NCI-H82 (cell line): ENCODE measurements around the gene CPEB1.
"Not testable (repeated sequence)": the region's sequence is repeated elsewhere in the genome, so short reads cannot be mapped to it uniquely, and the experiment has no call there.

Source experiments
- DNase-seq: peaks from one replicate; lab custom pipeline; 2025; lab: John Stamatoyannopoulos, UW

The CPEB1 gene

GRCh38 chr15:82545002-82545401, 102.2 kb downstream of the CPEB1 start:
- DNase-seq = peak; percentile 78

- no peak for DNase-seq
These were observed 102.7 kb downstream of the CPEB1 start for GRCh38 chr15:82544431-82544830.

- DNase-seq = no peak
These were observed 104.0 kb downstream of the CPEB1 start for GRCh38 chr15:82543160-82543559.

DNA sequence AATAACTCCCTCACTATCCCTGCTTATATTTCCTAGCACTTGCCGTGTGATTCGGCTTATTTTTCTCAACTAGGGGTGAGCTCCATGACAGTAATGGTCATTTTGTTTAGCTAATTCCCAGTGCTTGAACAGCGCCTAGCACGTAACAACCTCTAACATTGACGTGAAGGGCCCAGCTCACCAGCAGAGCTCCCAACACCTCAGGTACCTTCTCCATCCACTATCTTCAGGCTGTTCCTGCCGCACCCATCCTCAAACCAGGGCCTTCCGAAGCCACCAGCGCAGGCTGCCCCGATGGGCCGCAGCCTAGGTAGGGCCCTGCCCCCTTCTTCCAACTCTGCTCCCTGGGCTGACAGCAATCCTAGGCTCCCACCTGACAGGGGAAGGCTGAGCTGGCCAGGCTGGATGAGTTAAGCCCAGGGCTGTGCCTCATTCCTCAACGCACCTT, 106.2 kb downstream of the CPEB1 start:
- no peak for DNase-seq

- no peak for DNase-seq
These were observed 106.8 kb downstream of the CPEB1 start, which contains the start of gene RPS17 for GRCh38 chr15:82540055-82540983. RPS17 (minus strand) TSS chr15:82540457; CDS start chr15:82540428, 29 bp downstream.

DNA sequence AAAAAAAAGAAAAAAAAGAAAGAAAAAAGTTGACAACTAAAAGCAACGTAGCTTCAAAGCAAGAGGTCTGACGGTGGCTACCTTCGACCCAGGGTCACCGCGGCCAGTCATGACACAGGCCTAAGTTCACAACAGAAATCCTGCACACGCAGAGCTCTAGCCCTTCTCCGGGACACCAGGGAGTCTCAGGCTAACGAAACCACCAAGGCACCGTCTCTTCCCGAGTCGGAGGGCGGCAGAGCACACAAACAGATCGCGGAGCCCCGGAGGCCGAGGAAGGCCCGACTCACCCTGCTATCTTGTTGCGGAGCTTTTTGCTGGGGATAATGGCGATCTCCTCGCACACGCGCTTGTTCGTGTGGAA, 107.5 kb downstream of the CPEB1 start:
- DNase-seq = no peak

DNA sequence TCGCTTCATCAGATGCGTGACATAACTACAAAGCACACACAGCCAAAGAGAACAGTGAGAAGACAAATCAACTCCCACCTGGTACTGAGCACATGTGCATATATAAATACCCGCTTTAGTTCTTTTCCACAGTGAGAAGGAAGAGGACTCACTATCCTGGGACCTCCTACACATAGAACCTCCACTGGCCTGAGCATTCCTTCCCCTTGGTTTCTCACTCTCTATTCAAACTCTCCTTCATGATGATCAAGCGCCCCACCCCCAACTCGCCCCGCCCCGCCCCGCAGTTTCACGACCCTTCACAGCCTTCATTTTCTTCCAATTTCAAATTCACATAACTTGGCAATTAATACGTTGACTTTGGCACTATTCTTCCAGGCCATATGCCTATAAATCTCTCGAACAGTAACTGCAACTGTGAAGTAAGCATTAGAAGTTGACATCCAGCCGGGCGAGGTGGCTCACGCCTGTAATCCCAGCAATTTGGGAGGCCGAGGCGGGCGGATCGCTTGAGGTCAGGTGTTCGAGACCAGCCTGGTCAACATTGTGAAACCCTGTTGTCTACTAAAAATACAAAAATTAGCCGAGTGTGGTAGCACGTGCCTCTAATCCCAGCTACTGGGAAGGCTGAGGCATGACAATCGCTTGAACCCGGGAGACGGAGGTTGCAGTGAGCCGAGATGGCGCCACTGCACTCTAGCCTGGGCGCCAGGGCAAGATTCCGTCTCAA, 108.0 kb downstream of the CPEB1 start:
- no peak for DNase-seq

GRCh38 chr15:82537351-82537908, 109.7 kb downstream of the CPEB1 start:
- no peak for DNase-seq

GRCh38 chr15:82536409-82537350, 110.5 kb downstream of the CPEB1 start:
- DNase-seq = no peak

- no peak for DNase-seq
These were observed 111.4 kb downstream of the CPEB1 start for GRCh38 chr15:82535566-82536408.

GRCh38 chr15:82535151-82535550, 112.0 kb downstream of the CPEB1 start:
- DNase-seq = not testable (repeated sequence)

DNA sequence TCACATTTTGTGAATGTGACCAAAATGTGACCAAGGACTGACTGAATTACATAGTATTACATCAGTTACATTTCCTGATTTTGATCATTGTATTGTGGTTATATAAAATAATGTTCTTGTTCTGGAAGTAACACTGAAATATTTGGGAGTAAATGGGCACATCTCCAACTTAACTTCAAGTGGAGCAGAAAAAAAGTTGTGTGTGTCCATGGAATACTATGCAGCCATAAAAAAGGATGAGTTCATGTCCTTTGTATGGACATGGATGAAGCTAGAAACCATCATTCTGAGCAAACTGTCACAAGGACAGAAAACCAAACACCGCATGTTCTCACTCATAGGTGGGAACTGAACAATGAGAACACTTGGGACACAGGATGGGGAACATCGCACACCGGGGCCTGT, 112.7 kb downstream of the CPEB1 start:
- DNase-seq = not testable (repeated sequence)

DNA sequence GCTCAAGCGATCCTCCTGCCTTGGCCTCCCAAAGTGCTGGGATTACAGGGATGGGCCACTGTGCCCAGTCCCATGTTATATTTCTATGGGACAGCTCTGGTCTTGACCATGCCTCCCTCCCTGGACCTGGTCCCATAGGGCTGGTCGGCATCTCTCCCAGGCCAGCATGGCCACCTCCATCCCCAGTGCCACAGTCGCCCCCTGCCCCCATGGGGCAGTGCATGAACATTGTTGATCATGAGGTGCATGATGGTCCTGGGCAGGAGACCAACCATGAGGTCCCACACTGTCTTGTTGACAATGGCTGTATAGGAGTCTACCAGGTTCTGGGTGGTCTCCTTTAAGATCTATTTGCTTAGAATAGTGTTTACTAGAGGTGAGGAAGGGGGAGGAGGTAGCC, 113.4 kb downstream of the CPEB1 start:
- no peak for DNase-seq

DNA sequence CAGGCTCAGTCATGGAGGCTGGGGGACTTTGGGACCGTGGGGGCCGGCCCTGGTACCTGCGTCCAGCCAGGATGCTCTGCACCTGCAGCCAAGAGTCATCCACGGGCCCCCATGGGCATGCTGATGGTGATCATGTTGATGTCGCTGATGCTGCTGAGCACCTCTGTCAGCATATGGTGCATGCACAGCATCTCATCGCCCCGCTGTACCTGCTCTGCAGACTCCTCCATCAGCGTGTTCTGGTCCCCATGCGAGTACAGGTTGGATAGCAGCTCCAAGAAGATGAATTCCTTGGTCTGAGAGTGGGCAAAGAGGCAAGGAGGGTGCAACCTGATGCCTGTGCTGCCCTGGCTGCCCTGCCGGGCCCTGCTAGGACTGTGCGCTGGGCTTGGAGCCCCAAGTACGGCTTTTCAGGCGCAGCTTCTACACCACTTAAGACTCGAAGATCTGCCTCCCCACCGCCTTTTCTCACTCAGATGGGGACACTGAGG, 114.1 kb downstream of the CPEB1 start:
- DNase-seq = no peak

DNA sequence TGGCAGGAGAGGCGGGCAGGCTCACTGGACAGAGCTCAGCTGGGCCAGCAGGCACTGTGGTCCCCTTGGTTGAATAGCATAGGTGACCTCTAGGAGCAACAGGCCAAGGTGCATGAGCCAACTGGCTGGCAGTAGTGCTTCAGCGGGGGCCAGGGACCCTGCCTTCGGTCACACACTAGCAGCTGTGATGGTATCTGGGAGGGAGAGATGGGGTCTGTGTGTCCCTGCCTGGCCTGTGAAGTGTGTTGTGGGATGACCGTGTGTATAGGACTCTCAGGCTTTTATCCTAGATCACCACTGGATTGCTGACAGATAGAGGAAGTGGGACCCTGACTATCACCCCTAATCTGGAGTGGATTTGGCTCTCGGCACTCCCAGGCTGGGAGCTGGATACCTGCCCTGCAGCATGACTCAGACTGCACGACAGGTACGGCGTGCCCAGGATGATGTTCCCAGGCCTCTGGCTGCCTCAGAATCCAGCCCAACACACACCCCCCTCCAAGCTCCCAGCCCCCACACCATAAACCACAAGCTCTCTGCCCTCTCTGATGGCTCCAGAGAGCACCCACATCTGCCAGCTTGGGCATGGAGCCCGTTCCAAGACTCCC, 114.7 kb downstream of the CPEB1 start:
- DNase-seq = no peak

DNA sequence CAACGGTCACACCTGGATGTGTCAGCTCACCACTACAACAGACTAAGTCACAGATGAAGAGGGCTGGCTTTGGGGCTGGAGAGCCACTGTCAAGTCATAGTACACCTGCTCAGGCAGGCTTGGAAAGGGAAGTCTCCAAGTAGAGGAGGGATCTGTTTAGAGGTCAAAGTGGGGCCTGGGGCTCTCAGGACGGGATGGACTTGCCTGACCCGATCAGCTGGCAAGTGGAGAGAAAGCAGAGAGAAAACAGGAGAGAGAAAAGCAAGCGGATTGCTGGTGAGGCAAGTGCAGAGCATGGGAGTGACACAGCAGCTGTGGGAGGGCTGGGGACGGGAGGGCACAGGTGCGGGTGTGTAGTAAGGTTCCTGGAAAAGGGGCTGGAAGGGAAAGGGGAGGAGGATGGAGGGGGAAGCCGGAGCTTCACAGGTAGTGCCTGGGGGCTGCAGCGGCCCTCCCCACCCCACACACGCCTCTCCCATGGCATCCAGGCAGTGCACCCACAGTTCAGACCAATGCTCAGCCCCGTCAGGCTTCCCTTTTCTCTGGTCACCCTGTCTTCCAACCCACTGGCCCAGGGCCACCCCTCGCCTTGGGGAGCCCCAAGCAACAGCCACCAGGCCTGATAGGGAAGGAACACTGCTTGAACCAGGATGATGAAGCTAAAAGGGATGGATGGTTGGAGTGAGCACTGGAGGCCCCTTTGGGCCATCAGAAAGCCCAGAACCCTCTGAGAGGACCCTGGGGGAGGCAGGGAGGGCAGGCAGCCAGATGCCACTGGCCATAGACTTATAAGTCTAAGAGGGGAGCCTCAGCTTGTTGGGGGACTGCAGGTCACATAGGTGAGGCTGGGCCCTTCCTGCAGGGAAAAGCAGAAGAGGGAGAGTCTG, 115.4 kb downstream of the CPEB1 start:
- DNase-seq = no peak

- no peak for DNase-seq
These were observed 116.4 kb downstream of the CPEB1 start for GRCh38 chr15:82530606-82531379.

DNA sequence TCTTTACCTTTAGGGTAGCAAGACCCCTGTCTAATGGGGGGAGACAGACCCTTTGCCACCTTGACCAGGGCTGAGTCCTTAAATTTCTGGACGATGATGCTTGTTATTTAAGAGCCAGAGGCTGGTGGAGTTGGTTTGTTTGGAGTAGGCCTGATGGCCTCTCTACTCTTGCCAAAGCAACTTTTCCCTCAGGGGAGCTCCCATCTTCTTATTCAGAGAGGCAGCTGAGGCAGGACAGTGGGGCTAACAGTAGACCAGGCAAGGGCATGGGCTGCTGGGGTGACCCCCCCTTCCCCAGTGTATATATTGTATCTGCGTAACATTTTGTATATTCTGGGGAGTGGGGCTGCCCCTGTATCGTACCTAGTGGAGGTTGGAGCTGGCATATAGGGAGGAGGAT, 117.2 kb downstream of the CPEB1 start:
- DNase-seq = no peak
